ENCODE measurements around the gene SLC66A2. TPM values are rescaled to one million over a fixed set of nuclear protein-coding genes. Genes with fewer than 3 reads are reported as not detected.

The SLC66A2 gene
- total RNA-seq, 4 donors from 2014 or later = 69.4 to 176 (median 103) TPM

DNA sequence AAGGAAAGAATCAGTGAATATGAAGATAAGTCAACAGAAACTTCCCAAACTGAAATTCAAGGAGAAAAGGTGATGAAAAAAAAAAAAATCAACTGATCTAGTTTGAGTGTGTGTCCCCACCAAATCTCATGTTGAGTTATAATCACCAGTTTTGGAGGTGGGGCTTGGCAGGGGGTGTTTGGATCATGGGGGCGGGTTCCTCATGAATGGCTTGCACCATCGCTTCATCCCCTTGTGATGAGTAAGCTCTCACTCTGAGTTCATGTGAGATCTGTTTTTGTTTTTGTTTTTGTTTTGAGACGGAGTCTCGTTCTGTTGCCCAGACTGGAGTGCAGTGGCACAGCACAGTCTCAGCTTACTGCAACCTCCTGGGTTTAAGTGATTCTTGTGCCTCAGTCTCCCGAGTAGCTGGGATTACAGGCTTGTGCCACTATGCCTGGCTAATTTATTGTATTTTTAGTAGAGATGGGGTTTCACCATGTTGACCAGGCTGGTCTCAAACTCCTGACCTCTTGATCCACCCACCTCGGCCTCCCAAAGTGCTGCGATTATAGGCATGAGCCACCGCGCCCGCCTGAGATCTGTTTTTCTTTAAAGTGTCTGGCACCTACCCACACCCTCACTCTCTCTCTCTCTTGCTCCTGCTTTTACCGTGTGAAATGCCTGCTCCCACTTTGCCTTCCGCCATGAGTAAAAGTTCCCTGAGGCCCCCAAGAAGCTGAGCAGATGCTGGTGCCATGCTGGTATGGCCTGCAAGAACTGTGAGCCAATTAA, 4.0 kb upstream of the SLC66A2 start:
- no peak for ATAC-seq (ENCODE audit: low FRiP score)

DNA sequence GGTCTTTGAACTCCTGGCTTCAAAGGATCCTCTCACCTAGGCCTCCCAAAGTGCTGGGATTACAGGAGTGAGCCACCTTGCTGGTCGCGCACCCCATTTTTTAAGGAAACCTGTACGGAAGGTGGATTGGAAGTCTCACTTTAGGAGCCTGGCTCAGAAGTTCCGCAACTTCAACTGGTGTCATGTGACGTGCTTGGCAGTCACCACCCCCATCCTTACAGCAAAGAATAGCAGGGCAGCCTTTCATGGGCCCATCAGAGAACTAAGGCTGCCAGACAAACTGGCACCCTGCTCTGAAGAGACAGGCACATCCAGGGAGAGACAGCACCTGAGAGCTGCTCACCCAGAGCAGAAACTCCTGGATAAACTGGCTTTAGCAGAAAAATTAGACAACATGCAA, 3.3 kb upstream of the SLC66A2 start:
- ATAC-seq (ENCODE audit: low FRiP score) = no peak
- TF ChIP-seq, protein P1, sequence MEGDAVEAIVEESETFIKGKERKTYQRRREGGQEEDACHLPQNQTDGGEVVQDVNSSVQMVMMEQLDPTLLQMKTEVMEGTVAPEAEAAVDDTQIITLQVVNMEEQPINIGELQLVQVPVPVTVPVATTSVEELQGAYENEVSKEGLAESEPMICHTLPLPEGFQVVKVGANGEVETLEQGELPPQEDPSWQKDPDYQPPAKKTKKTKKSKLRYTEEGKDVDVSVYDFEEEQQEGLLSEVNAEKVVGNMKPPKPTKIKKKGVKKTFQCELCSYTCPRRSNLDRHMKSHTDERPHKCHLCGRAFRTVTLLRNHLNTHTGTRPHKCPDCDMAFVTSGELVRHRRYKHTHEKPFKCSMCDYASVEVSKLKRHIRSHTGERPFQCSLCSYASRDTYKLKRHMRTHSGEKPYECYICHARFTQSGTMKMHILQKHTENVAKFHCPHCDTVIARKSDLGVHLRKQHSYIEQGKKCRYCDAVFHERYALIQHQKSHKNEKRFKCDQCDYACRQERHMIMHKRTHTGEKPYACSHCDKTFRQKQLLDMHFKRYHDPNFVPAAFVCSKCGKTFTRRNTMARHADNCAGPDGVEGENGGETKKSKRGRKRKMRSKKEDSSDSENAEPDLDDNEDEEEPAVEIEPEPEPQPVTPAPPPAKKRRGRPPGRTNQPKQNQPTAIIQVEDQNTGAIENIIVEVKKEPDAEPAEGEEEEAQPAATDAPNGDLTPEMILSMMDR (IDR thresholded peaks at IDR 0.05) = no peak
- DNase-seq (ENCODE audit: low spot score) = peak; percentile 7

More for the DNA sequence above, 4.0 kb upstream of the SLC66A2 start:
- TF ChIP-seq, protein P1 (IDR thresholded peaks at IDR 0.05) = no peak
- peak; percentile 10 for DNase-seq (ENCODE audit: low spot score)

DNA sequence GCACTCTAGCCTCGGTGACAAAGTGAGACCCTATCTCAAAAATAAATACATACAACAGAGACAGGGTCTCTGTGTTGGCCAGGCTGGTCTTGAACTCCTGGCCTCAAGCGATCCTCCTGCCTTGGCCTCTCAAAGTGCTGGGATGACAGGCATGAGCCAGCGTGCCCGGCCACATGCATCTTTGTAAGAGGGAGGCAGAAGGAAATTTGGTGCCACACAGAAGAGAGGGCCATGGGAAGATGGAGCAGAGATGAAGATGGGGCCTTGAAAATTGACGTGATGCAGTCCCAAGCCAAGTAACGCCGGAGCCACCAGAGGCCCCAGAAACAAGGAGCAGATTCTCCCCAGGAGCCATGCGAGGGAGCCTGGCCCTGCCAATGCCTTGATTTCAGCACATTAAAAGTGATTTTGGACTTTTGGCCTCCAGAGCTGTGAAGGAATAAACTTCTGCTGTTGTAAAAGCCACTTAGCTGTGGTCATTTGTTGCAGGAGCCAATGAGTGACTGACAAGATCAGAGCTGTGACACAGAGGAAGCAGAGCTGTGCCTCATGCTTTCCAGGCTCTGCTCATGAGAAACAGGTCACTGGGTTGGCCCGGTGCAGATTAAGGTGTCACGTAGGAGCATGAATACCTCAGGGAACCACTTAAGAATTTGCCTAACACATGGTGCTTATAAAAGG, 2.7 kb upstream of the SLC66A2 start:
- DNase-seq (ENCODE audit: low spot score) (peak; percentile 5), ATAC-seq (ENCODE audit: low FRiP score) (no peak)

DNA sequence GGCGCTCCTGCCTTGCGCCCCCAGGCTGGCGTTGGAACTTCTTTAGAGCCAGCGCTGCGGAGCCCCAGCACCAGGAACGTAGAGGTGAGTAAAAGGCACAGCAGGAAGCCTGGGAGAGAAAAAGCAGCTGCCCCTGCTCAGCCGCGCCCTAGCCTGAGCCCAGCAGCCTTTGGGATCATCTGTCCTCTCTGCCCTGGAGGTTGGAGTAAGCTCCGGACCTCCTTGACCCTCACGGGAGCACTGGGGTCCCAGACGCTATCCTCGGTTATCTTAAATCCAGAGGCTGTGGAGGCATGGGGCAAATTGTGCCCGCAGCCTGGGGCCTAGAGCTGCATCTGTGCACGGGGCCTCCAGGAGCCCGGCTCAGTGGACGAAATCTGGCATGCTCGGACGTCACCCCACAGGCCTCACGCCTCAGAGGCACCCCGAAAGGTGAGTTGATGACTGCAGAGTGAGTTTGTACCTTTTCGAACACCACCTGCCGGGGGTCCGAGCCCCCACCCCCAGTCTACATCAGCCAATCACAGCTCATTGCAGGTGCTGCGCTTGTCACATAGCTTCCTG, 1.6 kb upstream of the SLC66A2 start:
- TF ChIP-seq, protein P1 (IDR thresholded peaks at IDR 0.05) = no peak
- DNase-seq (ENCODE audit: low spot score) (peak; percentile 16), ATAC-seq (ENCODE audit: low FRiP score) (no peak)

More for the DNA sequence above, 2.7 kb upstream of the SLC66A2 start:
- TF ChIP-seq, protein P1 (IDR thresholded peaks at IDR 0.05) = no peak

DNA sequence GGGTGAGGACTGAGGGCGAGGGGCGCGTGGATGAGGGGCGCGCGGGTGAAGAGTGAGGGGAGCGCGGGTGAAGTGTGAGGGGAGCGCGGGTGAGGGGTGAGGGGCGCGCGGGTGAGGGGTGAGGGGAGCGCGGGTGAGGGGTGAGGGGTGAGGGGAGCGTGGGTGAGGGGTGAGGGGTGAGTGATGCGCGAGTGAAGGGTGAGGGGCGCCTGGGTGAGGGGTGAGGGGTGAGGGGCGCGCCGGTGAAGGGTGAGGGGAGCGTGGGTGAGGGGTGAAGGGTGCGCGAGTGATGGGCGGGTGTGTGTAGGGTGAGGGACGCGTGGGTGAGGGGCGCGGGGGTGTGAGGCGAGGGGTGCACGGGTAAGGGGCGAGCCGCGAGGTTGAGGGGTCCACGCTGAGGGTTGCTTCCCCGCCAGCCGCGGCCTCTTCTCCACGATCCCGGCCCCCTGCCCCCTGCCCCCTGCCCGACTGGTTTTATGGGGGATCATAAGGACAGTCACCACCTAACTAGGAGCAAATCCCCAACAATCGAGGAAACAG, 1.1 kb upstream of the SLC66A2 start:
- no peak for DNase-seq (ENCODE audit: low spot score)

DNA sequence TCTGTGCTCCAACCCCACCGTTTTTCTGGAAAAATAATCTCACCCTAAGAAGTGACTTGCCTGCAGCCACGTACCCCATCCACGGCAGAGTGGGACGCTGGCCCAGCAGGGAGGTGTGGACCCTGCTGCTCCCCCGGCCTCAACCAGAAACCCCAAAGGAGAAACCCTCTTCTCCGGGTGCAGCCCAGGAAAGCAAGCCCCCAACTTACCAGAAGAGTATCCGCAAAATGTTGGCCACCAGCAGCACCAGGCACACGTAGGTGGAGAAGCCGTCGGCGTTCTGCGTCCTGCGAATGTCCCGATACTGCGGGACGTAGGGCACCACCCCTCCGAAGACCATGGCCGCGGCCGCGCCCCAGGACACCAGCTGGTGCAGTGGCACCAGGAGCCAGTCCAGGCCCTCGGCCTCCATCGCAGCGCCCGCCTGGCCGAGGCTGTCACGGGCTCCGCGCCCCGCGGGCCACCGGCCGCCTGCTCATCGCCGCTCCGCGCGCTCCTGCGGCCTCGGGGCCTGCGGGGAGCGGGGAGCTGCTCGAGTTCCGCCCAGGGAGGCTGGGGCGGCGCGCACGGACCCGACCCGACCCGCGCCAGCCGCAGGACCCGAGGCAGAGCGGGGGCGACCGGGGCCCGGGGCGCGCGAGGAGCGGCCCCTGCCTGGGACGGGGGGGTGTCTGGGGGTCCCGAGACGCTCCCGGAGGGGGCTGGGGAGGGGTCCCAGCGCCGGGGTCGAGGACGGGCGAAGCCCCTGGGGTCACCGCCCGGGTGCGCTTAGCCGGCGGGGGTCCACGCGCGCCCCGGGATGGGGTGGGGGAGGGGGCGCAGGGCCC, 725 bp downstream of the SLC66A2 start:
- peak; percentile 50 for ATAC-seq (ENCODE audit: low FRiP score)
- DNase-seq (ENCODE audit: low spot score) = peak; percentile 22

More for the DNA sequence above, 1.1 kb upstream of the SLC66A2 start:
- TF ChIP-seq, protein P1 (IDR thresholded peaks at IDR 0.05) = no peak
- peak; percentile 2 for ATAC-seq (ENCODE audit: low FRiP score)

More for the DNA sequence above, 725 bp downstream of the SLC66A2 start:
- TF ChIP-seq, protein P1 (IDR thresholded peaks at IDR 0.05) = no peak

All from omental fat pad (tissue), 4 donors.